IMR-90 (cell line): Measurements from ENCODE around the gene EMILIN2. TPM values are rescaled to one million over a fixed set of nuclear protein-coding genes. Genes with fewer than 3 reads are reported as not detected.

ENCODE experiments used
- ATAC-seq: fragments of 200-7000 bp; cut with Tn5 transposase; 2 replicates; pipeline ENCODE4 v1.9.1; 2020; ENCODE audit warnings: low read depth, mild to moderate bottlenecking, moderate library complexity
- BruUV-seq: library from RNA; stranded (reverse); fragments of 400-500 nt; replicated peaks from 2 replicates; lab custom pipeline; 2021; lab: Mats Ljungman, UMichigan
- CTCF ChIA-PET: fragments of 300-600 bp; formaldehyde crosslinking; extraction: SDS; loops from one replicate; lab custom pipeline; 2021; ENCODE audit warnings: antibody characterized with exemption; lab: Yijun Ruan, JAX
- POLR2A ChIA-PET: fragments of 300-600 bp; sonication (Branson Sonifier 250); formaldehyde crosslinking; loops from one replicate; lab custom pipeline; 2022; ENCODE audit warnings: antibody characterized with exemption; ENCODE audit not compliant: unreplicated experiment; lab: Charles Lee
- DNase-seq: peaks from one replicate; pipeline ENCODE4 v3.0.0; 2013
- H2AFZ ChIP-seq: replicated peaks from 2 replicates; pipeline ENCODE3; 2013; ENCODE audit warnings: low read length, mild to moderate bottlenecking; ENCODE audit not compliant: poor library complexity
- H2AK5ac ChIP-seq: 2 replicates; pipeline ENCODE4 v1.6.1; 2013; ENCODE audit warnings: low read depth, low read length, inconsistent platforms
- H2AK9ac ChIP-seq: replicated peaks from 2 replicates; pipeline ENCODE3; 2013; ENCODE audit warnings: mild to moderate bottlenecking, low read depth, low read length, moderate library complexity; ENCODE audit not compliant: poor library complexity
- H2BK120ac ChIP-seq: 2 replicates; pipeline ENCODE4 v1.6.1; 2013; ENCODE audit warnings: low read depth, low read length, inconsistent platforms
- H2BK15ac ChIP-seq: 3 replicates; pipeline ENCODE4 v1.6.1; 2013; ENCODE audit warnings: low read depth, low read length, inconsistent platforms
- H2BK20ac ChIP-seq: 2 replicates; pipeline ENCODE4 v1.6.1; 2013; ENCODE audit warnings: low read depth, mild to moderate bottlenecking, inconsistent platforms, low read length, moderate library complexity
- H2BK5ac ChIP-seq: 2 replicates; pipeline ENCODE4 v1.6.1; 2013; ENCODE audit warnings: mild to moderate bottlenecking, low read depth, low read length, inconsistent platforms; ENCODE audit not compliant: poor library complexity, severe bottlenecking
- H3K14ac ChIP-seq: replicated peaks from 2 replicates; pipeline ENCODE4 v1.6.1; 2013; ENCODE audit warnings: low read depth, low read length, inconsistent platforms
- H3K18ac ChIP-seq: 2 replicates; pipeline ENCODE4 v1.6.1; 2013; ENCODE audit warnings: low read depth, low read length, control low read depth
- H3K23ac ChIP-seq: 2 replicates; pipeline ENCODE4 v1.6.1; 2013; ENCODE audit warnings: low read depth, low read length, inconsistent platforms
- H3K27ac ChIP-seq: 2 replicates; pipeline ENCODE4 v1.5.1; 2013; ENCODE audit warnings: mild to moderate bottlenecking, control low read depth, low read length; ENCODE audit not compliant: insufficient read depth
- H3K27me3 ChIP-seq: 2 replicates; pipeline ENCODE4 v1.6.1; 2013; ENCODE audit warnings: low read length; ENCODE audit not compliant: control insufficient read depth, insufficient read depth
- H3K36me3 ChIP-seq: 2 replicates; pipeline ENCODE4 v1.6.1; 2013; ENCODE audit warnings: low read length, mixed read lengths; ENCODE audit not compliant: control insufficient read depth, insufficient read depth
- H3K4ac ChIP-seq: 2 replicates; pipeline ENCODE4 v1.6.1; 2013; ENCODE audit warnings: low read depth, low read length, inconsistent platforms
- H3K4me1 ChIP-seq: 2 replicates; pipeline ENCODE4 v1.6.1; 2013; ENCODE audit warnings: low read length, mixed read lengths; ENCODE audit not compliant: control insufficient read depth, insufficient read depth
- H3K4me2 ChIP-seq: 2 replicates; pipeline ENCODE4 v1.6.1; 2013; ENCODE audit warnings: low read depth, mild to moderate bottlenecking, control low read depth, low read length, moderate library complexity
- H3K4me3 ChIP-seq: 2 replicates; pipeline ENCODE4 v1.5.1; 2013; ENCODE audit warnings: low read depth, mild to moderate bottlenecking, control low read depth, low read length, moderate library complexity; ENCODE audit not compliant: insufficient read depth
- H3K56ac ChIP-seq: 2 replicates; pipeline ENCODE4 v1.6.1; 2013; ENCODE audit warnings: low read length, inconsistent platforms; ENCODE audit not compliant: insufficient read depth; ENCODE audit errors: extremely low read depth
- H3K79me1 ChIP-seq, 2 experiments: 2 replicates each; pipeline ENCODE4 v1.6.1; 2013; ENCODE audit warnings: low read length in 2 of 2, inconsistent platforms in 1 of 2, low read depth in 1 of 2
- H3K9ac ChIP-seq: 2 replicates; pipeline ENCODE4 v1.6.1; 2013; ENCODE audit warnings: low read depth, low read length, control low read depth
- H3K9me1 ChIP-seq: 2 replicates; pipeline ENCODE4 v1.6.1; 2013; ENCODE audit warnings: low read length, inconsistent platforms; ENCODE audit not compliant: insufficient read depth
- H3K9me3 ChIP-seq: 2 replicates; pipeline ENCODE4 v1.6.1; 2013; ENCODE audit warnings: low read length; ENCODE audit not compliant: control insufficient read depth, insufficient read depth
- H4K20me1 ChIP-seq: 2 replicates; pipeline ENCODE4 v1.6.1; 2013; ENCODE audit warnings: low read length, inconsistent platforms; ENCODE audit not compliant: insufficient read depth
- H4K5ac ChIP-seq: 2 replicates; pipeline ENCODE4 v1.6.1; 2013; ENCODE audit warnings: mild to moderate bottlenecking, low read depth, low read length, control low read depth
- H4K8ac ChIP-seq, 2 experiments: 2 replicates each; pipeline ENCODE4 v1.6.1; 2013; ENCODE audit warnings: low read depth in 2 of 2, low read length in 2 of 2, control low read depth in 1 of 2, inconsistent platforms in 1 of 2
- H4K91ac ChIP-seq: 2 replicates; pipeline ENCODE4 v1.6.1; 2013; ENCODE audit warnings: low read depth, low read length, inconsistent platforms; ENCODE audit not compliant: insufficient read depth
- BHLHE40 ChIP-seq: fragments of 150-350 bp; IDR thresholded peaks from 2 replicates; pipeline ENCODE4 v1.6.1; 2016; ENCODE audit warnings: mild to moderate bottlenecking, low read depth, low read length
- CEBPB ChIP-seq: IDR thresholded peaks from 2 replicates; pipeline ENCODE4 v1.6.1; 2012; ENCODE audit warnings: low read depth, low read length, improper control_type of control experiment
- CHD1 ChIP-seq: IDR thresholded peaks from 2 replicates; pipeline ENCODE4 v1.6.1; 2012; ENCODE audit warnings: low read depth, low read length, improper control_type of control experiment
- FOS ChIP-seq: fragments of 150-350 bp; IDR thresholded peaks from 2 replicates; pipeline ENCODE4 v1.6.1; 2016; ENCODE audit warnings: low read depth, low read length
- MAFK ChIP-seq: IDR thresholded peaks from 2 replicates; pipeline ENCODE4 v1.6.1; 2012; ENCODE audit warnings: low read depth, low read length, improper control_type of control experiment
- MXI1 ChIP-seq: IDR thresholded peaks from 2 replicates; pipeline ENCODE4 v1.6.1; 2012; ENCODE audit warnings: low read depth, mild to moderate bottlenecking, low read length, moderate library complexity, borderline replicate concordance
- POLR2A ChIP-seq: IDR thresholded peaks from 2 replicates; pipeline ENCODE4 v1.6.1; 2012; ENCODE audit warnings: mild to moderate bottlenecking, low read depth, low read length
- RAD21 ChIP-seq: IDR thresholded peaks from 2 replicates; pipeline ENCODE4 v1.6.1; 2012; ENCODE audit warnings: low read length, improper control_type of control experiment
- RCOR1 ChIP-seq: IDR thresholded peaks from 2 replicates; pipeline ENCODE4 v1.6.1; 2012; ENCODE audit warnings: mild to moderate bottlenecking, low read length, improper control_type of control experiment; ENCODE audit not compliant: insufficient replicate concordance
- SMC3 ChIP-seq: fragments of 150-350 bp; IDR thresholded peaks from 2 replicates; pipeline ENCODE4 v1.6.1; 2016; ENCODE audit warnings: low read depth, mild to moderate bottlenecking, antibody characterized with exemption, low read length, moderate library complexity
- WGBS, 2 experiments: methylation state at CpG; one replicate each; pipeline versions ENCODE4 v1.1.5 to v1.1.7; 2013; ENCODE audit warnings: missing lambda C conversion rate in 2 of 2; ENCODE audit not compliant: insufficient read length in 1 of 2; ENCODE audit errors: extremely low coverage in 2 of 2; 5-methylcytosine and 5-hydroxymethylcytosine counted together
- dilution Hi-C: fragments of 300-500 bp; cut with HindIII; formaldehyde crosslinking; loops from one replicate; pipeline ENCODE4 v1.14.3; 2018; ENCODE audit warnings: low sequenced_read_pairs; ENCODE audit not compliant: unreplicated experiment
- in situ Hi-C: fragments of 300-500 bp; cut with MboI; formaldehyde crosslinking; loops from 3 replicates; pipeline ENCODE4 v1.14.3; 2019; ENCODE audit warnings: low sequenced_read_pairs, inconsistent platforms, mixed read lengths
- intact Hi-C: fragments of 100-400 bp; cut with micrococcal nuclease; formaldehyde crosslinking; loops from 2 replicates; pipeline ENCODE4 v1.10.0; 2022
- polyA plus RNA-seq, 3 experiments: library from polyadenylated mRNA; depleted of rRNA; stranded (reverse); fragments of >200 nt; gene quantifications; 2 replicates each; pipeline ENCODE4 v1.2.3, GENCODE V29; 2012; ENCODE audit warnings: low replicate concordance in 1 of 3
- total RNA-seq: library from RNA; depleted of rRNA; stranded (reverse); fragments of >200 nt; gene quantifications from 2 replicates; pipeline ENCODE4 v1.2.3, GENCODE V29; 2012
- TF ChIP-seq, protein P1 (sequence below): conservative IDR thresholded peaks from 2 replicates; pipeline ENCODE4 v1.5.1; 2012; ENCODE audit warnings: mild to moderate bottlenecking, low read depth, low read length, improper control_type of control experiment
- TF ChIP-seq, protein P2 (sequence below): fragments of 150-350 bp; IDR thresholded peaks from 2 replicates; pipeline ENCODE4 v1.6.1; 2016; ENCODE audit warnings: low read depth, mild to moderate bottlenecking, low read length, moderate library complexity, borderline replicate concordance

The EMILIN2 gene
- total and polyA plus RNA-seq, 2 of the 4 experiments (the other 2 are of a cell fraction): under 0.01 to 0.14 TPM

DNA sequence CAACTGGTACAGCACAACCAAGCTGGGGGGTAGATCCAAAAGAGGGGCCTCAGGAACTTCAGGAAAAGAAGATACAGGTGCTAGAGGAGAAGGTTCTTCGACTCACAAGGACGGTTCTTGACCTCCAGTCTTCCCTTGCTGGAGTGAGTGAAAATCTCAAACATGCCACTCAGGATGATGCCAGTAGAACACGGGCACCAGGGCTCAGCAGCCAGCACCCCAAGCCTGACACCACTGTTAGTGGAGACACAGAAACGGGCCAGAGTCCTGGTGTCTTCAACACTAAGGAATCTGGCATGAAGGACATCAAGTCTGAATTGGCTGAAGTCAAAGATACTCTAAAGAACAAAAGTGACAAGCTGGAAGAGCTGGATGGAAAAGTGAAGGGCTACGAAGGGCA, 43.8 kb downstream of the EMILIN2 start:
- Histone ChIP-seq H3K9me1 (no peaks in the 10 kb centered on the region; the same call in 1 of the 2 replicates), H3K56ac (no peak overlapping the region), H3K14ac (no peak overlapping the region), H2AK9ac (no peak overlapping the region), H4K20me1 (no peaks in the 10 kb centered on the region), H3K9me3 (peaks cover 11% of the 10 kb centered on the region), H2BK15ac (no peak overlapping the region), H2BK20ac (no peak overlapping the region), H3K27ac (no peak overlapping the region), H2BK5ac (no peak overlapping the region), H3K27me3 (peaks cover 8% of the 10 kb centered on the region), H3K79me1 (no peaks in the 10 kb centered on the region), H3K4me3 (no peak overlapping the region), H3K4ac (no peak overlapping the region), H3K4me1 (peaks cover 2% of the 10 kb centered on the region; the same call in 1 of the 2 replicates), H4K8ac (no peak overlapping the region), H3K23ac (no peak overlapping the region), H2AK5ac (no peak overlapping the region), H3K18ac (no peak overlapping the region), H3K9ac (no peak overlapping the region), H4K91ac (no peak overlapping the region), H4K5ac (no peak overlapping the region), H2BK120ac (no peak overlapping the region), H2AFZ (no peak overlapping the region), H3K4me2 (no peak overlapping the region), H3K36me3 (no peaks in the 10 kb centered on the region)
- TF ChIP-seq SMC3 (no peak), MAFK (no peak), RCOR1 (no peak), POLR2A (no peak), BHLHE40 (no peak), FOS (no peak), CHD1 (no peak), MXI1 (no peak), CEBPB (no peak), RAD21 (no peak)
- TF ChIP-seq, protein P1, sequence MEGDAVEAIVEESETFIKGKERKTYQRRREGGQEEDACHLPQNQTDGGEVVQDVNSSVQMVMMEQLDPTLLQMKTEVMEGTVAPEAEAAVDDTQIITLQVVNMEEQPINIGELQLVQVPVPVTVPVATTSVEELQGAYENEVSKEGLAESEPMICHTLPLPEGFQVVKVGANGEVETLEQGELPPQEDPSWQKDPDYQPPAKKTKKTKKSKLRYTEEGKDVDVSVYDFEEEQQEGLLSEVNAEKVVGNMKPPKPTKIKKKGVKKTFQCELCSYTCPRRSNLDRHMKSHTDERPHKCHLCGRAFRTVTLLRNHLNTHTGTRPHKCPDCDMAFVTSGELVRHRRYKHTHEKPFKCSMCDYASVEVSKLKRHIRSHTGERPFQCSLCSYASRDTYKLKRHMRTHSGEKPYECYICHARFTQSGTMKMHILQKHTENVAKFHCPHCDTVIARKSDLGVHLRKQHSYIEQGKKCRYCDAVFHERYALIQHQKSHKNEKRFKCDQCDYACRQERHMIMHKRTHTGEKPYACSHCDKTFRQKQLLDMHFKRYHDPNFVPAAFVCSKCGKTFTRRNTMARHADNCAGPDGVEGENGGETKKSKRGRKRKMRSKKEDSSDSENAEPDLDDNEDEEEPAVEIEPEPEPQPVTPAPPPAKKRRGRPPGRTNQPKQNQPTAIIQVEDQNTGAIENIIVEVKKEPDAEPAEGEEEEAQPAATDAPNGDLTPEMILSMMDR: no peak
- TF ChIP-seq, protein P2, sequence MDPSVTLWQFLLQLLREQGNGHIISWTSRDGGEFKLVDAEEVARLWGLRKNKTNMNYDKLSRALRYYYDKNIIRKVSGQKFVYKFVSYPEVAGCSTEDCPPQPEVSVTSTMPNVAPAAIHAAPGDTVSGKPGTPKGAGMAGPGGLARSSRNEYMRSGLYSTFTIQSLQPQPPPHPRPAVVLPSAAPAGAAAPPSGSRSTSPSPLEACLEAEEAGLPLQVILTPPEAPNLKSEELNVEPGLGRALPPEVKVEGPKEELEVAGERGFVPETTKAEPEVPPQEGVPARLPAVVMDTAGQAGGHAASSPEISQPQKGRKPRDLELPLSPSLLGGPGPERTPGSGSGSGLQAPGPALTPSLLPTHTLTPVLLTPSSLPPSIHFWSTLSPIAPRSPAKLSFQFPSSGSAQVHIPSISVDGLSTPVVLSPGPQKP: no peak
- WGBS, 2 experiments: 85% methylated on average over 4 of the region's 5 CpGs; no CpG with 5 or more reads in 1 of the 2 experiments
- CTCF ChIA-PET: no interaction called here
- intact Hi-C loops: no loop called here
- POLR2A ChIA-PET: interaction anchor here (0.6 kb wide), 1 partner anchor 8 kb away, joined by 5 read pairs; no protein-coding TSS in a partner anchor
- in situ Hi-C loops: no loop called here
- ATAC-seq (no peak), DNase-seq (no peak)
- dilution Hi-C loops: no loop called here
- no TSS peak for BruUV-seq
